ENCODE data around the gene SMAD3. TPM values are rescaled to one million over a fixed set of nuclear protein-coding genes. Genes with fewer than 3 reads are reported as not detected.

SMAD3 gene
- total RNA-seq, 1 experiment from 2014 or later: 99.5 TPM

GRCh38 chr15:67194171-67195114, 129.0 kb downstream of the SMAD3 start:
- Histone ChIP-seq H3K9me3 (ENCODE audit: insufficient read depth, low read depth) (no peaks in the 10 kb centered on the region), H3K79me2 (ENCODE audit: low read depth) (no peaks in the 10 kb centered on the region), H3K4me3 (no peak overlapping the region), H3K27me3 (ENCODE audit: insufficient read depth, low read depth) (no peaks in the 10 kb centered on the region), H3F3A (ENCODE audit: insufficient read depth, low read depth) (peaks cover 82% of the 10 kb centered on the region), H3K36me3 (ENCODE audit: low read depth) (peaks cover 14% of the 10 kb centered on the region; the same call in 1 of the 2 replicates), H4K20me1 (ENCODE audit: insufficient read depth) (no peaks in the 10 kb centered on the region), H3K9me2 (ENCODE audit: insufficient read depth) (no peaks in the 10 kb centered on the region), H3K4me1 (replicated peaks; ENCODE audit: insufficient read depth) (no peaks in the 10 kb centered on the region), H3K4me2 (no peak overlapping the region), H3K27ac (0 out of 2 replicates have a peak overlapping the region, but pooled peaks have one; percentile 9), H2AFZ (no peak overlapping the region)
- no peak for TF ChIP-seq EZH2 (IDR thresholded peaks at IDR 0.05; ENCODE audit: low read depth)
- TF ChIP-seq CTCF (conservative IDR thresholded peaks at IDR 0.05): no peak
- ChIA-PET CTCF (no interaction called here), POLR2A (ENCODE audit: unreplicated experiment) (interaction anchor here (0.7 kb wide), 1 partner anchor 323 kb away, joined by 4 read pairs; no protein-coding TSS in a partner anchor)
- no peak for DNase-seq
- intact Hi-C loops (cut with micrococcal nuclease; ENCODE audit: unreplicated experiment): loop anchor here (5.0 kb wide), 1 partner anchor 87 kb away; no protein-coding TSS in a partner anchor
- no TSS peak for BruUV-seq (replicated peaks)

GRCh38 chr15:67195305-67195704, 129.9 kb downstream of the SMAD3 start:
- intact Hi-C loops (cut with micrococcal nuclease; ENCODE audit: unreplicated experiment): no loop called here
- Histone ChIP-seq H3K4me2 (no peak overlapping the region), H2AFZ (no peak overlapping the region), H3K27me3 (ENCODE audit: insufficient read depth, low read depth) (no peaks in the 10 kb centered on the region), H3K9me2 (ENCODE audit: insufficient read depth) (no peaks in the 10 kb centered on the region), H3K36me3 (ENCODE audit: low read depth) (peaks cover 14% of the 10 kb centered on the region; the same call in 1 of the 2 replicates), H3K4me1 (replicated peaks; ENCODE audit: insufficient read depth) (peaks cover under 1% of the 10 kb centered on the region; the same call in 1 of the 2 replicates), H3K27ac (no peak overlapping the region), H3K4me3 (no peak overlapping the region), H4K20me1 (ENCODE audit: insufficient read depth) (no peaks in the 10 kb centered on the region), H3K9me3 (ENCODE audit: insufficient read depth, low read depth) (no peaks in the 10 kb centered on the region), H3K79me2 (ENCODE audit: low read depth) (no peaks in the 10 kb centered on the region), H3F3A (ENCODE audit: insufficient read depth, low read depth) (peaks cover 81% of the 10 kb centered on the region)
- TF ChIP-seq CTCF (conservative IDR thresholded peaks at IDR 0.05): no peak
- TF ChIP-seq EZH2 (IDR thresholded peaks at IDR 0.05; ENCODE audit: low read depth): no peak
- no TSS peak for BruUV-seq (replicated peaks)
- POLR2A ChIA-PET (ENCODE audit: unreplicated experiment): interaction anchor here (0.7 kb wide), 1 partner anchor 64 kb away, joined by 22 read pairs; no protein-coding TSS in a partner anchor
- no peak for DNase-seq
- CTCF ChIA-PET: no interaction called here

GRCh38 chr15:67196222-67196621, 130.8 kb downstream of the SMAD3 start:
- peak overlapping the region; percentile 10; the same call in 1 of the 2 replicates for H3K27ac ChIP-seq
- ChIA-PET CTCF (no interaction called here), POLR2A (ENCODE audit: unreplicated experiment) (interaction anchor here (0.7 kb wide), 1 partner anchor 65 kb away, joined by 22 read pairs; no protein-coding TSS in a partner anchor)
- H2AFZ ChIP-seq: no peak overlapping the region
- intact Hi-C loops (cut with micrococcal nuclease; ENCODE audit: unreplicated experiment): no loop called here
- BruUV-seq (replicated peaks): no TSS peak
- no peaks in the 10 kb centered on the region for H3K9me3 ChIP-seq (ENCODE audit: insufficient read depth, low read depth)
- peaks cover 13% of the 10 kb centered on the region; the same call in 1 of the 2 replicates for H3K36me3 ChIP-seq (ENCODE audit: low read depth)
- no peaks in the 10 kb centered on the region for H3K9me2 ChIP-seq (ENCODE audit: insufficient read depth)
- H4K20me1 ChIP-seq (ENCODE audit: insufficient read depth): no peaks in the 10 kb centered on the region
- TF ChIP-seq EZH2 (IDR thresholded peaks at IDR 0.05; ENCODE audit: low read depth) (no peak), CTCF (conservative IDR thresholded peaks at IDR 0.05) (no peak)
- no peaks in the 10 kb centered on the region for H3K79me2 ChIP-seq (ENCODE audit: low read depth)
- no peaks in the 10 kb centered on the region for H3K27me3 ChIP-seq (ENCODE audit: insufficient read depth, low read depth)
- H3K4me1 ChIP-seq (replicated peaks; ENCODE audit: insufficient read depth): peaks cover 7% of the 10 kb centered on the region; the same call in 1 of the 2 replicates
- H3K4me3 ChIP-seq: no peak overlapping the region
- peaks cover 81% of the 10 kb centered on the region for H3F3A ChIP-seq (ENCODE audit: insufficient read depth, low read depth)
- H3K4me2 ChIP-seq: no peak overlapping the region
- no peak for DNase-seq

All from PC-9 (cell line).